Fibroblast of skin of abdomen (primary cell): ENCODE data around the gene TPRN.

Source experiments
- DNase-seq: peaks from one replicate; pipeline ENCODE4 v3.0.0-alpha.2; 2013

The TPRN gene

GRCh38 chr9:137170486-137171148, 29.9 kb downstream of the TPRN start:
- no peak for DNase-seq

GRCh38 chr9:137169896-137170358, 30.6 kb downstream of the TPRN start, which contains the start of gene LRRC26:
Gene LRRC26 (minus strand): TSS chr9:137170051. CDS start chr9:137169943, 108 bp downstream.
- no peak for DNase-seq

- DNase-seq, result no peak
Measured at GRCh38 chr9:137168904-137169856, 31.4 kb downstream of the TPRN start.

- no peak for DNase-seq
Measured at GRCh38 chr9:137168573-137168903, 32.0 kb downstream of the TPRN start.

GRCh38 chr9:137167747-137168572, 32.6 kb downstream of the TPRN start:
- DNase-seq, result no peak

GRCh38 chr9:137167277-137167746, 33.2 kb downstream of the TPRN start:
- DNase-seq, result no peak

GRCh38 chr9:137166380-137167229, 33.9 kb downstream of the TPRN start:
- DNase-seq, result no peak

GRCh38 chr9:137165250-137165836, 35.2 kb downstream of the TPRN start:
- no peak for DNase-seq

- DNase-seq, result no peak
Measured at GRCh38 chr9:137164370-137165249, 35.9 kb downstream of the TPRN start.

- no peak for DNase-seq
Measured at GRCh38 chr9:137163805-137164204, 36.7 kb downstream of the TPRN start.

- DNase-seq, result no peak
Measured at GRCh38 chr9:137163365-137163715, 37.2 kb downstream of the TPRN start.

- no peak for DNase-seq
Measured at GRCh38 chr9:137162505-137163364, 37.8 kb downstream of the TPRN start.

- no peak for DNase-seq
Measured at GRCh38 chr9:137161558-137162486, 38.7 kb downstream of the TPRN start.

- no peak for DNase-seq
Measured at GRCh38 chr9:137160716-137161557, 39.6 kb downstream of the TPRN start.

GRCh38 chr9:137160054-137160425, 40.5 kb downstream of the TPRN start:
- DNase-seq, result no peak

GRCh38 chr9:137159105-137160053, 41.2 kb downstream of the TPRN start:
- DNase-seq, result no peak
